ENCODE measurements around the gene BMPR2.
"Not testable (repeated sequence)": the region's sequence is repeated elsewhere in the genome, so short reads cannot be mapped to it uniquely, and the experiment has no call there.

BMPR2 gene

DNA sequence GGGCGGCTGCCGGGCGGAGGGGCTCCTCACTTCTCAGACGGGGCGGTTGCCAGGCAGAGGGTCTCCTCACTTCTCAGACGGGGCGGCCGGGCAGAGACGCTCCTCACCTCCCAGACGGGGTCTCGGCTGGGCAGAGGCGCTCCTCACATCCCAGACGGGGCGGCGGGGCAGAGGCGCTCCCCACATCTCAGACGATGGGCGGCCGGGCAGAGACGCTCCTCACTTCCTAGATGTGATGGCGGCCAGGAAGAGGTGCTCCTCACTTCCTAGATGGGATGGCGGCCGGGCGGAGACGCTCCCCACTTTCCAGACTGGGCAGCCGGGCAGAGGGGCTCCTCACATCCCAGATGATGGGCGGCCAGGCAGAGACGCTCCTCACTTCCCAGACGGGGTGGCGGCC is 159.2 kb downstream of the BMPR2 start:
- DNase-seq (ENCODE audit: low read depth in 2 of 2) = not testable (repeated sequence)

DNA sequence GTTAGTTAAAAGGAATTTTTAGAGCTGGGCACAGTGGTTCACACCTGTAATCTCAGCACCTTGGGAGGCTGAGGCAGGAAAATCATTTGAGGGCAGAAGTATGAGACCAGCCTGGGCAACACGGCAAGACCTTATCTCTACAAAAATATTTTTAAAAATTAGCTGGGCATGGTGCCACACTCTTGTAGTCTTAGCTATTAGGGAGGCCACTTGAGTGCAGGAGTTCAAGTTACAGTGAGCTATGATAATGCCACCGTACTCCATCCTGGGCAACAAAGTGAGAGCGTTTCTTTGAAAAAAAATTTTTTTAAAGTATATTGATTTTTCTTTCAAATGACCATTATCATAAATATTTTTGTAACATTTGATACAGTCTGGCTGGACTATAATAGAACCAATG is 165.0 kb downstream of the BMPR2 start:
- no peak for DNase-seq (ENCODE audit: low read depth in 2 of 2)

DNA sequence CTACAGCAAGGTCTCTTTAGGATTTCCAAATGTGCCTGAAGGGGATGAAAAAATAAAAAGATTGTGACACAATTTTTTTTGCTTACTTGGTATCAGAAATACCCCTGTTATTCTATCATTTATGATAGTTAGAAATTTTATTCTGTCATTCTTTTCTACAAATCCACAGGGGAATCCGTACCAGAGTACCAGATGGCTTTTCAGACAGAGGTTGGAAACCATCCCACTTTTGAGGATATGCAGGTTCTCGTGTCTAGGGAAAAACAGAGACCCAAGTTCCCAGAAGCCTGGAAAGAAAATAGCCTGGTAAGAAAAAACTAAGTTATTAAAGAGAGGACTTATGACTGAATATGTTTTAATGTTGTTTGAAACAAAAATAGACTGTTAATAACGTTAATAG is 166.0 kb downstream of the BMPR2 start:
- DNase-seq (ENCODE audit: low read depth in 2 of 2) = no peak

DNA sequence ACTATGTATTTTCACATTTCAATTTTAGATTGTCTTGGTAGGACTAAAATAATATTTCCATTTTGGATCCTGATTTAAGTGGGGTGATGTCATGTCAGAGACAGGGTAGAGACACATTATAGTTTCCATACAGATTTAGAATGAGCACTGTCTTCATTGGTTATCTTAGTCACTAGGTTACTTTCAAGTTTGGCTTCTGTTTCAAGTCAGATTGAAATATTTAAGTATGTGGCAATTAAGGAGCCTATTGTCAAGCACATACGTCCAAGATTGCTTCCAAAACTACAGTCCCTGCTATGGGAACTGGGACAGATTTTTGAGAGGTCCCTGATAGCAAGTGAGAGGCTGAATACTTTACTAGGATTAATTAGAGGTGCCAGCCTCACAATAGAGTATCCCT is 169.4 kb downstream of the BMPR2 start:
- no peak for DNase-seq (ENCODE audit: low read depth in 2 of 2)

DNA sequence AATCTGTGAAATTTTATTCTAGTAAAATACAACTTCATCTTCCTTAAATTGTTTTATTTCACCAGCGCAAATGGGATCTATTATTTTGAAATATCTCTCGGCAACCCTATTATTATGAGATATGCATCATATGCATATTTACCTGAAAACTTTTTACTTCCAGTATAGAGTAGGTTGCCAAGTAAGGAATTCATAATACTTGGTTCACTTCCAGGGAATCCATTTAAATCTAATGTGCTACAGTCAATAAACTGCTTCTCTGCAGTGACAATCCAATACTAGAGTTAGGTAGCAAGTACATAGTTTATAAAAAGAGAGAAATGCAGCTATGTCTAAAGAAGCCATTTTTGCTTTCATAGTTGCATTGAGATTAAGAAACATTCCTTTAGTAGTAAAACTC is 169.8 kb downstream of the BMPR2 start:
- no peak for DNase-seq (ENCODE audit: low read depth in 2 of 2)

DNA sequence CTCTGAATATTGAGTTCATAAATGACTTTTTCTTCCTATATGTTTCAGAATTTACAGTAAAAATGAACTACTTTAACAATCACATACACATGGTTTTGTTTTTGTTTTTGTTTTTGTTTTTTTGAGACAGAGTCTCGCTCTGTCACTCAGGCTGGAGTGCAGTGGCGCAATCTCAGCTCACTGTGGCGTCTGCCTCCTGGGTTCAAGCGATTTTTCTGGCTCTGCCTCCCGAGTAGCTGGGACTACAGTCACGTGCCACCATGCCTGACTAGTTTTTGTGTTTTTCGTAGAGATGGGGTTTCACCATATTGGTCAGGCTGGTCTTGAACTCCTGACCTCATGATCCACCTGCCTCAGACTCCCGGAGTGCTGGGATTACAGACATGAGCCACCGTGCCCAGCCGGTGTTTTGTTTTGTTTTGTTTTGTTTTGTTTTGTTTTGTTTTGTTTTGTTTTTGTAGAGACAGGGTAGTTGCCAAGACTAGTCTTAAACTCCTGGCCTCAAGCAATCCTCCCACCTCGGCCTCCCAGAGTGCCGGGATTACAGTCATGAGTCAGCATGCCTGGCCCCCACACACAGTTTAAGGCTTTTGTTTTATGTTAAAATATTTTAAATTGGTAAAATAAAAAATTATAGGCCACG is 170.5 kb downstream of the BMPR2 start:
- DNase-seq (ENCODE audit: low read depth in 2 of 2) = not testable (repeated sequence)

DNA sequence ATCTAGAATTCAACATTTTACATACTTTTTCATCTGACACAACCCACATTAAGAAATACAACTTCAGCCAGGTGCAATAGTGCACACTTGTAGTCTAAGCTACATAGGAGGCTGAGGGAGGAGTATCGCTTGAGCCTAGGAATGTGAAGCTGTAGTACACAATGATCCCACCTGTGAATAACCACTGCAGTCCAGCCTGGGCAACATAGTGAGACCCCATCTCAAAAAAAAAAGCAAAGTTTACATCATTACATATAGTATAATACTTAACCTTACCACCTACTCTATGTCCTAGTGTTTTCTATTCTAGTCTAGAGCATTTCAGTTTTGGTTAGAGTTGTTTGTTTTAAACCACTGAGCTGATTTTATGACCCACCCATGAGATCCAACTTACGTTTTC is 172.1 kb downstream of the BMPR2 start:
- no peak for DNase-seq (ENCODE audit: low read depth in 2 of 2)

DNA sequence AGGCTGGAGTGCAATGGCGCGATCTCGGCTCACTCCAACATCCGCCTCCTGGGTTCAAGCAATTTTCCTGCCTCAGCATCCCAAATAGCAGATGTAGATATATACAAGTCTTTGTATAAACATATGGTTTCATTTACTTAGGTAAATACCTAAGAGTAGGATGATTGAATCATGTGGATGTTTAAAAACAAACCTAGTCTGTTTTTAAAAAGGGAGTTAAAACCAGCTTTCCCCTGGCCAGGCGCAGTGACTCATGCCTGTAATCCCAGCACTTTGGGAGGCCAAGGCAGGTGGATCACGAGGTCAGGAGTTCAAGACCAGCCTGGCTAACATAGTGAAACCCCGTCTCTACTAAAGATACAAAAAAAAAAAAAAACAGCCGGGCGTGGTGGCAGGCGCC is 174.9 kb downstream of the BMPR2 start:
- DNase-seq (ENCODE audit: low read depth in 2 of 2) = not testable (repeated sequence)

DNA sequence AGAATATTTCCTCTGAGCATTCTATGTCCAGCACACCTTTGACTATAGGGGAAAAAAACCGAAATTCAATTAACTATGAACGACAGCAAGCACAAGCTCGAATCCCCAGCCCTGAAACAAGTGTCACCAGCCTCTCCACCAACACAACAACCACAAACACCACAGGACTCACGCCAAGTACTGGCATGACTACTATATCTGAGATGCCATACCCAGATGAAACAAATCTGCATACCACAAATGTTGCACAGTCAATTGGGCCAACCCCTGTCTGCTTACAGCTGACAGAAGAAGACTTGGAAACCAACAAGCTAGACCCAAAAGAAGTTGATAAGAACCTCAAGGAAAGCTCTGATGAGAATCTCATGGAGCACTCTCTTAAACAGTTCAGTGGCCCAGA is 179.2 kb downstream of the BMPR2 start:
- DNase-seq (ENCODE audit: low read depth in 2 of 2) = no peak

DNA sequence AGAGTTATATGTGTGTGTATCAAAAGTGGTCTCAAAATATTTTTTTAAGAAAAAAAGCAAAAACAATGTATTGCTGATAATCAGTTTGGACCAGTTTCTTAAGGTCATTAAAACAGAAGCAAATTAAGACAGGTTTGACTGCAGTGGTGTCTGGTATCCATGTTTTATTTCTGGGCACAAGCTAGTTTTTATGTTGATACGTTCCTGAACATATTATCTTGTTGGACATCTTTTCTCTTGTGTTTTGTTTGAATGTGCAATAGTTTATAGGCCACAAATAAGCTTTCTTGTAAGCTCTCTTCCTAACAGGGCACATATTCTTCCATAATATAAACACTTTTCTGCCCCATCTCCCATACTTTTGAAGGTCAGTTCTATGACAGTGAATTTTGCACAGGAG is 184.1 kb downstream of the BMPR2 start:
- DNase-seq (ENCODE audit: low read depth in 2 of 2) = no peak

DNA sequence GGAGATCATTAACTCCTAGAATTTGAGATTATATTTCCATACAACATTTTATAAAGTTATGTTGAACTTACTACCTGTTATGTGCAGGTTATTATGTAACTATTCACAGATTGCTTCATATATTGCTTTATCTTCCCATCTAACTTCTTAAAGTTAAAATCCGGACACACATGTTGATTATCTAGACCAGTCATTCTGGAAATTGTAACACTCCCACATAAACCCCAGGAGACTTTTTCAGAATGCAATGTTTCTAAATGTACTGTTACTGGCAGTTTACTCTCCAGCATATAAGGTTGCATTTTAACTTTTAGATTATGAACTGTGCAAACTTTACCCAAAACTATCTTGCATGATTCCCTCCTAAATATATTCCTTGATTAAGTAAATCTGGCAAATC is 188.1 kb downstream of the BMPR2 start:
- no peak for DNase-seq (ENCODE audit: low read depth in 2 of 2)

DNA sequence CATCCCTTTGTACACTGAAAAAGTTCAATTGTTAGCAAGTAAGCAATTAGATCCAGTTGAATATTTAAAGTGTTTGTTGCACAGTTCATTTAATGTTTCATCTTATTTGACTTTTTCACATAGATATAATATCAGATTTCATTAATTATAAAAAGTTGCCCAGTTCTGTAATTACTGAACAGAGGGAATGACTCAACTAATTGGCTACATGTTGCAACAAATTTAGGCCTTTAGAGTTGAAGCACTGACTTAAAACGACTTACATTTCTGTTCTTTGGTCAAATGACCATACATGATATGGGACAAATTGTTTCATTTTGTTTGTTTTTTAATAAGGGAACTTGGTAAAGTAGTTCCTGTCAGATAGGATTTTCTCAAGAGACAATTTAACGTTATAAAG is 190.2 kb downstream of the BMPR2 start:
- no peak for DNase-seq (ENCODE audit: low read depth in 2 of 2)

DNA sequence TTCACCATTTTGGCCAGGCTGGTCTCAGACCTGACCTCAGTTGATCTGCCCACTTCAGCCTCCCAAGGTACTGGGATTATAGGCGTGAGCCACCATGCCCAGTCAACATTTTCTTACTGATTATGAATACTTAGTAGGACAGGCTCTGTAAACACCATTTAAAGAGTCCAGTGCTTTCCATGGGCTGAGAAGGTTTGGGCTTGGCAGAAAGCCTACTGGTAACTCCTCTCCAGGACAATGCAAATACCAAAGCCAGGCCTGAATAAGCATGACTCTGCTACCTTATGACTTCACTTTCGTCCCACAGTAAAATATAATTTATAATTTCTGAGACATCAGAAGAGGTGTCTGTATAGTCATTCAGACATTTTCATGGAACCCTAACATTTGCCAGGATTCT is 198.4 kb downstream of the BMPR2 start:
- no peak for DNase-seq (ENCODE audit: low read depth in 2 of 2)

DNA sequence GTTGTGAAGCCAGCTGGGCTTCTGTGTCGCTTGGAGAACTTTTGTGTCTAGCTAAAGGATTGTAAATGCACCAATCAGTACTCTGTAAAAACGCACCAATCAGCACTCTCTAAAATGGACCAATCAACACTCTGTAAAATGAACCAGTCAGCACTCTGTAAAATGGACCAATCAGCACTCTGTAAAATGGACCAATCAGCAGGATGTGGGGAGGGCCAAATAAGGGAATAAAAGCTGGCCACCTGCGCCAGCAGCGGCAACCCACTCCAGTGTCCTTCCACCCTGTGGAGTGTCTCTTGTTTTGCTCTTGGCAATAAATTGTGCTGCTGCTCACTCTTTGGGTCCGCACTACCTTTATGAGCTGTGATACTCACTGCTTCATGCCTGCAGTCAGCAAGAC is 199.1 kb downstream of the BMPR2 start:
- DNase-seq (ENCODE audit: low read depth in 2 of 2) = not testable (repeated sequence)

DNA sequence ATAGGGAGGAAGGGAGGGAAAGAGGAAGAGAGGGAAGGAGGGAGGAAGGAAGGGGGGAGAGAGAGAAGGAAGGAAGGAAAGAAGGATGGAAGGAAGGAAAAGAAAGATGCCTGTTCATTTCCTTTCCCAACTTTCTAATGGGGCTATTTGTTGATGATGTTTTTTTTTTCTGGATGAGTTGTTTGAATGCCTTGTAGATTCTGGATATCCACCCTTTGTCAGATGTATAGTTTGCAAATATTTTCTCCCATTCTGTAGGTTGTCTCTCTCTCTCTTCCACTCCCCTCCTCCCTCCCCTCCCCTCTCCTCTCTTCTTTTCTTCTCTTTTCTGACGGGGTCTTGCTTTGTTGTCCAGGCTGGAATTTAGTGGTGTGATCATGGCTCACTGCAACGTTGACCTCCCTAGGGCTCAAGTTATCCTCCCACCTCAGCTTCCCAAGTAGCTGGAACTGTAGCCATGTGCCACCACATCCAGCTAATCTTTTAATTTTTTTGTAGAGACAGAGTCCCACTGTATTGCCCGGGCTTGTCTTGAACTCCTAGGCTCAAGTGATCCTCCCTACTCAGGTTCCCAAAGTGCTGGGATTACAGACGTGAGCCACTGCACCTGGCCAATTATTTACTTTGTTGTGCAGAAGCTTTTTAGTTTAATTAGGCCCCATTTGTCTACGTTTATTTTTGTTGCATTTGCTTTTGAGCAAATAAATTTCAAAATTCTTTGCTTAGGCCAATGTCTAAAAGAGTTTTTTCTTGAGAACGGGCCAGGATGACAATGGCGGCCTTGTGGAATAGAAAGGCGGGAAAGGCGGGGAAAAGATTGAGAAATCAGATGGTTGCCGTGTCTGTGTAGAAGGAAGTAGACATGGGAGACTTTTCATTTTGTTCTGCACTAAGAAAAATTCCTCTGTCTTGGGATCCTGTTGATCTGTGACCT is 201.4 kb downstream of the BMPR2 start:
- DNase-seq (ENCODE audit: low read depth in 2 of 2) = no peak

DNA sequence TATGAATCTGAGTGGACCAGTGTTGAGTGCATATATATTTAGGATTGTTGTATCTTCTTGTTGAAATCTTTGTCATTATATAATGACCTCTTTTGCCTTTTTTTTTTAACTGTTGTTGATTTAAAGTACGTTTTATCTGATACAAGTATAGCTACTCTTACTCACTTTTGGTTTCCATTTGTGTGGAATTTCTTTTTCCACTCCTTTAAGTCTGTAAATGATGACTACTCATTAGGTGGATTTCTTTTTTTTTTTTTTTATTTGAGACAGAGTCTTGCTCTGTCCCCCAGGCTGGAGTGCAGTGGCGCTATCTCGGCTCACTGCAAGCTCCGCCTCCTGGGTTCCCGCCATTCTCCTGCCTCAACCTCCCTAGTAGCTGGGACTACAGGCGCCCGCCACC is 206.7 kb downstream of the BMPR2 start:
- not testable (repeated sequence) for DNase-seq (ENCODE audit: low read depth in 2 of 2)

DNA sequence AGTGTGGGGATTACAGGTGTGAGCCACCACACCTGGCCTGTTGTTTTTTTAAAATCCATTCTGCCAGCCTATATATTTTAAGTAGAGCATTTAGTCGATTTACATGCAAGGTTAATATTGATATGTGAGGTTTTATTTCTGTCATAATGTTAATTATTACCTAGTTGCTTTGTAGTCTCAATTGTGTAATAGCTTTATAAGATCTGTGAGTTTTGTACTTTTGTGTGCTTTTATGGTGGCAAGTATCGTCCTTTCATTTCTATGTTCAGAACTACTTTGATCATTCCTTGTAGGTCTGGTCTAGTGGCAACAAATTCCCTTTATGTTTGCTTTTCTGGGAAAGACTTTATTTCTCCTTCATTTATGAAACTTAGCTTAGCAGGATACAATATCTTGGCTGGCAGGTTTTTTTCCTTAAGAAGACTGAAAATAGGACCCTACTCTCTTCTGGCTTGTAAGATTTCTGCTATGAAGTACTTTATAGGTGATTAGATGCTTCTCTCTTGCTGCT is 207.6 kb downstream of the BMPR2 start:
- DNase-seq (ENCODE audit: low read depth in 2 of 2) = no peak

DNA sequence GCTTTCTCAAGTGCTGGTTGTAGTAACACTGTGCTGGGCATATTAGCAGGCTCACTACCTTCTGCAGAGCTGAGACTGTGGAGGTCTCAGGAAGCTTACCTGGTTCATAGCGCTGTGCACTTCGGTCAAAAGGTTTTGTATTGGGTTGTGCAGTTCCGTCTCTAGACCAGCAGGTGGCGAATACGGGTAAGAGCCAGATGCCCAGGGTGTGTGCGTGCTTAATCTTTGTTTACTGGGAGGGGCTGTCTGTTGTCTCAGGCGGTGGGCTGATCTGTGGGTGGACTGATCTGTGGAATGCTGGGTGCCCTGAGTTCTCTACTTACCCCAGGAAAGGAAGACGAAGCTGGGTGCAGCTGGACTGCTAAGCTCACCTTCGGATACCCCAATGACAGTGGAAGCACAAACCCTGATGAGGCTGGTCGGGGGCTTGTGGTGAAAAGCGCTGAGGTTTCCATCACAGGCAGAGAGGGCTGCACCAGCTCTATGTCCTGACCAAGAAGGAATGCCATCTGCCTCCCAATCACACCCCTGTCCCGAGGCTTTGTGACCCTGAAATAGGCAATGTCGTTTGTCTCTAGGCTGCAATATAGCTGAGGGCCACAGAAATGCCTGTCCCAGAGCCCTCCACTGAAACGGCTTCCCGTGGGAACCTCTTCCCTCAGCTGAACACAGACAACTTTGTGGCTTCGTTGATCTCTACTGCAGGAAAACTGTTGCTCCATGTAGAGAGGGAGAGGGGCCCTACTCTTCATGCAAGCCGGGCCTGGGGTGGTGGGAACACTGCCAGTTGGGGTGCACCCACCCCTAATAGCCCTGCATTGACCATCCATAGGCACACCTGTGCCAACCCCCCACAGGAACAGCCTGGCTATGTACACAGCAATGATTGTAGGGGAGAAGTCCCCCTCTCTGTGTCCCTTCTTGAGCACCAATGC is 212.8 kb downstream of the BMPR2 start:
- DNase-seq (ENCODE audit: low read depth in 2 of 2) = peak; percentile 19 to 35

DNA sequence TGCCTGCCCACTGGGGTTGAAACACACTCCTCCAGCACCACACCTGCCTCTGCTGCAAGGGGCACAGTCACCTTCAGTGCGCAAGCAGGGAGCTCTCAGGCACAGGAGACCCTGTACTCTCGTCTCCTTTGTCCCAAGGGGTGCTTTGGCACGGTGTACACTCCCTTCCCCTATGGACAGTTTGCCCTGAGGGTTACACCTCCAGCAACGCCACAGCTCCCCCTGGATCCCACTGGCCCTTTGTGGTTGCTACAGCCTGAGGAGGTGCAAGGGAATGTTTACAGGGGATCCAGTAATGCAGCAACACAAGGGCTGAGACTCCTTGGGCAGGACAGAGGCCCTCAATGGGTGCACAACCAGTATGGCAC is 213.4 kb downstream of the BMPR2 start:
- no peak for DNase-seq (ENCODE audit: low read depth in 2 of 2)

DNA sequence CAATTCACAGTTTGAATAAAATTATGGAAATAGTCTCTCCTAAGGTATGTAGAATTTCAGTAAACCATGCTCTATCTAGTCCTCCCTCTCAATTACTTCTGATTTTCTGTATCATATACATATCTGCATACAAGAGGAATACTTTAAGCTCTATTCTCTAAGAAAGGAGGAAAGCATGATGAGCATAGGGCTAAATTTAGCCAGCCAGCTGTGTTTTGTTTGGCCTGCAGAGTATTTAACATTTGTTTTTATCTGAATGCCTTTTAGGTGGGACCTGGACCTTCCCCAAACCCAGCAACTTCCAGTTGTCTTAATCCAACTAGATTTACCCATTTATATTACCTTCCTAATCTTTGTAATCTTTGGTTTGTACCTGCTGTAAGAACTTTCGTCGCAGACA is 216.4 kb downstream of the BMPR2 start:
- DNase-seq (ENCODE audit: low read depth in 2 of 2) = no peak

DNA sequence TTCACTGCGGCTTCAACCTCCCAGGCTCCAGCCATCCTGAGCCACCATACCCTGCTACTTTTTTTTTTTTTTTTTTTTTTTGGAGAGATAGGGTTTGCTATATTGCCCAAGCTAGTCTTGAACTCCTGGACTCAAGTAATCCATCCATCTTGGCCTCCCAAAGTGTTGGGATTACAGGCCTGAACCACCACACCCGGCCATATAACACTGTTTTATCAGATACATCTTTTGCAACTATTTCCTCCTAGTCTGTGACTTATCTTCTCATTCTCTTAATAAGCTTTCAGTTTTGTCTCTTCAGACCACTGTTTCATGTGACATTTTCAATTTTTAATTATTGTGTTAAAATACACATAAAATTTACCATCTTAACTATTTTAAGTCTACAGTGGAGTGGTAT is 223.0 kb downstream of the BMPR2 start:
- DNase-seq (ENCODE audit: low read depth in 2 of 2) = no peak

DNA sequence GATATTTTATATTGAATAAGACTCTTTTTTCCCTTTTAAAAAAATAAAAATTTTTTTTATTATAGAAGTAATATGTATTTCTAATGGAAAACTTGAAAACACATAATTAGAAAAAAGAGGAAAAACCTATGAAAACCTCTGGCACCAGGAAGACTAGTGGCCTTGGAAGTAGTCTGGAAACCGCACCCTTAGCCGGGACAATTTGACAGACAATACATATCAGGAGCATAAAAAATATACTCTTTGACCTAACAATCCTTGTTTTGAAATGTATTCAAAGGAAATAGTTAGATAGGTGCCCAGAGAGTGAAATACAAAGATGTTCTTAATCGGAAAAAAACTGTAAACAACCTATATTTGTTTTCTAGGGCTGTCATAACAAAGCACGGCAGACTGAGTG is 223.8 kb downstream of the BMPR2 start:
- no peak for DNase-seq (ENCODE audit: low read depth in 2 of 2)
